GM18858 (cell line): ENCODE results near the gene SPPL3.
"Not testable (repeated sequence)": the region's sequence is repeated elsewhere in the genome, so short reads cannot be mapped to it uniquely, and the experiment has no call there.

ENCODE experiments used
- ATAC-seq: cut with Tn5 transposase; IDR thresholded peaks from one replicate; pipeline ENCODE4 v1.9.1; 2021; ENCODE audit not compliant: unreplicated experiment

SPPL3 gene

DNA sequence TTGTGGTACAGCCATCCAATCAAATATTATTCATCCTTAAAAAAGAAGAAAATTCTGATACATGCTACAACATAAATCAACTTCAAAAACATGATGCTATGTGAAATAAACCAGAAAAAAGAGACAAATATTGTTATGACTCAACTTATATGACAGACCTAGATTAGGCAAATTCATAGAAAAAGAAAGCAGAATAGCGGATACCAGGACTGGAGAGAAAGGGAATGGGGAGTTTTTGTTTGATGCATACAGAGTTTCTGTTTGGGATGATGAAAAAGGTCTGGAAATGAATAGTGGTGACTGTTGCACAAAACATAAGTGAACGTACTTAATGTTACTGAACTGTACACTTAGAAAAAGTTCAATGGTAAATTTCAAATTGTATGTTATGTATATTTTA is 82.3 kb downstream of the SPPL3 start:
- ATAC-seq, result no peak

- no peak for ATAC-seq
Measured at GRCh38 chr12:120820884-120821510, 83.2 kb downstream of the SPPL3 start.

DNA sequence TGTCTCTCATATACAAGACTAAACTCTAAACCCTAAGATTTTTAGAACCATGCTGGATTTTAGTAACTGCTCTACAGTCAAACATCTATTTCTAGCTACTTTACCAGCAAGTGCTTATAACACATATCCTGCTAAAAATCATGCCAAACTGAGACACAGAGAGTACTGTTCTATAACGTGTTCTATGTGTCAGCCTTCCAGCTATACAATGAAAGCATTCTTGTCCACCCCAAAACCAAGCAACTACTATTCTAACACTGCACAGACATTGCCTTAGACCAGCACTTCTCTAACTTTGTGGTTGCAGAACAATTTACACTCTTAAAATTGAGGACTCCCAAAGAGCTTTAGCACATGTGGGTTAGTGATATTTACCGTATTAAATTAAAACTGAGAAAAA is 85.7 kb downstream of the SPPL3 start:
- no peak for ATAC-seq

- no peak for ATAC-seq
Measured at GRCh38 chr12:120817559-120818330, 86.4 kb downstream of the SPPL3 start.

- ATAC-seq, result no peak
Measured at GRCh38 chr12:120816363-120816762, 87.8 kb downstream of the SPPL3 start.

DNA sequence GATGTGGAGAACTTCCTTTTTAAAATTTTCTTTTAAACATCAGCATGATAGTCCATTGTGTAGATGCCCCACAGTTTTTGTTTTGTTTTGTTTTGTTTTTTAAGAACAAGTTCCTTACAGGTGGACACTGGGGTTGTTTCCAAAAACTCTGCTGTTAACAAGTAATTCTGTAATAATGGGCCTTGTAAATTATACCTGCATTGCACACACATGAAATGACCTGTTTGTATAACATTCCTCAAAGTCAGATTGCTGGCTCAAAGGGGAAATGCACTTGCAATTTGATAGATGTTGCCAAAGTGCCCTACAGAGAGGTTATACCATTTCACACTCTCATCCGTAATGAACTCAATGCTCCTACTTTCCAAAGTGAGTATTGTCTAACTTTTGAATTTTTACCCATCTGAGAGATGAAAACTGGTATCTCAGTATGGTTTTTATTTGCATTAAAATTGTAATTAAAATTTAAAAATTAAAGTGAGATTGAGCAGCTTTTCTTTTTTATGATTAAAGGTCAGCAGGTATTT is 89.2 kb downstream of the SPPL3 start:
- ATAC-seq, result no peak

- ATAC-seq, result no peak
Measured at GRCh38 chr12:120814203-120814902, 89.8 kb downstream of the SPPL3 start.

DNA sequence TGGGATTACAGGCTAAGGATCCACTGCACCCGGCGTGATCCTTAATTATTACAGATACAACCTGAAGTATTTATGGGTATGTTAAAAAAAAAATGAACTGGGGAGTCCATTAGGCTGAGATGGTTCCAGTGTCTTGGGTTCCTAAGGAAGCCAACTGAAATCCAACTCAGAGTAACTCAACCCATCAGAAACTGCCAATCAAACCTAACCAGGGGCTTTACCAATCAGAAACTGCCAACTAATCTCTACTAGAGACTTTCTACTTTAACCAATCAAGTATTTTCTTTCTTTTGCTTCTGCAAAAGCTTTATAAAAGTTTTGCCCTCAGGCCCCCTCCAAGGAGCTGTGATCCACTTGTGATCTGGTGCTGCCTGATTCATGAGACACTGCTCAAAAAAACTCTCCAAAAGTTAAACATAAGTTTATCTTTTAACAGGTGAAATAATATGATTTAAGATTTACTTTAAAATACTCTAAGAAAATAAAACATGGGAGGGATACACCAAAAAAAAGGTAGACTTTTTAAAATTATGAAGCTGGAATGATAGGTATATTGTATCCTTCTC is 90.5 kb downstream of the SPPL3 start:
- no peak for ATAC-seq

GRCh38 chr12:120810021-120810420 is 94.1 kb downstream of the SPPL3 start:
- no peak for ATAC-seq

DNA sequence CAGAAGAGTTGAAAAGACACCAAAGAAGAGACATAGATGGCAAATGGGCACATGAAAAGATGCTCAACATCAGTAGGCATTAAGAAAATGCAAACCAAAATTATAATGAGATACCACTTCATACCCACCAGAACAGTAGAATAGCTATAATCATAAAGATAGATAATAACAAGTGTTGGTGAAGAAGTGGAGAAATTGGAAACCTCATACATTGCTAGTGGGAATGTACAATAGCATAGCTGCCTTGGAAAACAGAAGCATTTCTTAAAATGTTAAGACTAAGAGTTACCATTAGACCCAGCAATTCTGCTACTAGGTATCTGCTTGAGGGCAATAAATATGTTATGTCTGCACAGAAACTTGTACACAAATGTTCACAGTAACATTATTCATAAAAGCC is 99.7 kb downstream of the SPPL3 start:
- no peak for ATAC-seq

DNA sequence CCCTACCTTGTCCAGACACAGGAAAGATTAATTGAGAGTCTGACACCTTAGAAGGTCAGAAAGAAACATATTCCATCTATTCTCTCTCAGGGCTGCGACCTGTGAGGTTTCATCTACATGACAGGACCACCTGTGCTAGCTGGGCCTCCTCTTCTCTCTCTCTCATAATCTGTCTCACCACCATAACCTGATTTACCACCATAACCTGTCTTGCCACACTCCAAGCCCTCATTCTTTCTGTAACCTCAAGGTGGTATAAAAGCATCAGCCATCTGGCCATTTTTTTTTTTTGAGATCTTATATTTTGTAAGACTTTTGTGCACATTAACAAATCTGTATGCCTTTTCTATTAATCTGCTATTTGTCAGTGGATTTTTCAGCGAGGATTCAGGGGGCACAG is 103.0 kb downstream of the SPPL3 start:
- ATAC-seq, result no peak

DNA sequence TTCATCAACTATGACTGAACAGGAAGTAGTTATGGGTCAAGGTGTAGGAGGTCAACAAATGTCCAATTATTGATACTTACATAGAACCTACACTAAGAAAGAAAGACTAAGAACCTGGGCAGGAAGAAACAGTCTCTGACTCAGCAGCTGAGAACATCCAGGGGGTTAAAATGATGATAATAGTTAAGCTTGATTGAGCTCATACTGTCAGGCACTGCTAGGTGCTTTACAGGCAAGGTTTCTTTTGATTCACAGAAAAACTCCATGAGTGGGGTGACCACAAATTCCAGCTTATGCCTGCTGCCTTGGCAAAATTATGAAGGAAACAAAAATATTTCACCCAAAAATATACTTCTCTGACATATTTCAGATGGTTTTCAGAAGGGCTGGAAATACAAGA is 103.5 kb downstream of the SPPL3 start:
- no peak for ATAC-seq

- no peak for ATAC-seq
Measured at GRCh38 chr12:120799243-120800045, 104.7 kb downstream of the SPPL3 start.

- ATAC-seq, result no peak
Measured at GRCh38 chr12:120798696-120799095, 105.5 kb downstream of the SPPL3 start.

GRCh38 chr12:120797677-120798642 is 106.2 kb downstream of the SPPL3 start:
- no peak for ATAC-seq

DNA sequence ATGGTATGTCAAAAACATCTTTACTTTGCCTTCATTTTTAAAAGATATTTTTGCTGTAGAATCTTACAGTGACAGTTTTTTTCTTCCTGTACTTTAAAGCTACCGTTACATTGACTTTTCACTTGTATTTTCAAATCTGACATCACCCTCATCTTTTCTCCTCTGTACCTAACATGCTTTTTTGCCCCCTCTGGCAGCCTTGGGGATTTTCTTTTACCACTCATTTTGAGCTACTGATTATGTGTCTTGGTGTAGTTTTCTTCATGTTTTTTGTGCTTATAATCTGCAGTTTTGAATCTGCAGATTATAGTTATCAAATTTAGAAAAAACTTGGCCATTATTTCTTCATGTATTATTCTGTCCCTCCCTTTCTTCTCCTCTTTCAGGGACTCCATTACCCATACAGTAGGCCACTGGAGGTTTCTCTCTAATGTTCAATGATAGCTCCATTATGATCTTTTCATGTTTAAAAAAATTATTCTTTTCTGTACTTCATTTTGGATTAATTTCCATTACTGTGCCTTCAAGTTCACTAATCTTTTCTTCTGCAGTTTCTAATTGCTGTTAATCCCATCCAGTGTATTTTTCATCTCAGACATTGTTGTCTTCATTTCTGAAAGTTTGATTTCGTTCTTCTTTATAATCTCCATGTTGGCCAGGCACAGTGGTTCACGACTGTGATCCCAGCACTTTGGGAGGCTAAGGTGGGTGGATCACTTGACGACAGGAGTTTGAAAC is 108.5 kb downstream of the SPPL3 start:
- no peak for ATAC-seq

GRCh38 chr12:120793357-120793756 is 110.8 kb downstream of the SPPL3 start:
- no peak for ATAC-seq

- not testable (repeated sequence) for ATAC-seq
Measured at GRCh38 chr12:120792456-120792855, 111.7 kb downstream of the SPPL3 start.

DNA sequence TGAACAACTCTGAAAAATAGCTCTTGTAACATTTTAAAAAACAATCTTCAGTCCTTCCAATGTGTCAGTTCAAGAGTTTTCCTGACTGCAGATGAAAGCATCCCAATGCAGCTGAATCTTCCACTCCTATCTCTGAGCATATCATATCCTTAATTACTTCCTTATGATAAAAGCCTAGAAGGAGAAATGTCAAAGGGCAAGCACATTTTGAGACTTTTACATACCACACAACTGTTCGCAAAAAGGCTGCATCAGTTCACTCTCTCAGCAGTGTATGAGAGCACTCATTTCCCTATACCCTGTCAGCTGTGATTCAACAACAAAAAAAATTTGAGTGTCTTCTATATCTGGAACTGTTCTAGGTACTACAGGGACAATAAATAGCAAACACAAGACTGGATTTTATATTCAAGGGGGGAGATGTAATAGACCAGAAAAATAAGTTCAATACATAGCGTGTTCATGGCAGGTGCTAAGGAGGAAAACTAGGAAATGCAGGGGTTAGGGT is 112.4 kb downstream of the SPPL3 start:
- ATAC-seq, result no peak
